HUDEP-2 (cell line): ENCODE measurements around the gene HELLS.
"Not testable (repeated sequence)": the region's sequence is repeated elsewhere in the genome, so short reads cannot be mapped to it uniquely, and the experiment has no call there.

Source experiments
- DNase-seq, 76 experiments: peaks; one replicate each; lab custom pipeline; 2025; ENCODE audit not compliant: unreplicated experiment in 76 of 76; lab: John Stamatoyannopoulos, UW

HELLS gene

DNA sequence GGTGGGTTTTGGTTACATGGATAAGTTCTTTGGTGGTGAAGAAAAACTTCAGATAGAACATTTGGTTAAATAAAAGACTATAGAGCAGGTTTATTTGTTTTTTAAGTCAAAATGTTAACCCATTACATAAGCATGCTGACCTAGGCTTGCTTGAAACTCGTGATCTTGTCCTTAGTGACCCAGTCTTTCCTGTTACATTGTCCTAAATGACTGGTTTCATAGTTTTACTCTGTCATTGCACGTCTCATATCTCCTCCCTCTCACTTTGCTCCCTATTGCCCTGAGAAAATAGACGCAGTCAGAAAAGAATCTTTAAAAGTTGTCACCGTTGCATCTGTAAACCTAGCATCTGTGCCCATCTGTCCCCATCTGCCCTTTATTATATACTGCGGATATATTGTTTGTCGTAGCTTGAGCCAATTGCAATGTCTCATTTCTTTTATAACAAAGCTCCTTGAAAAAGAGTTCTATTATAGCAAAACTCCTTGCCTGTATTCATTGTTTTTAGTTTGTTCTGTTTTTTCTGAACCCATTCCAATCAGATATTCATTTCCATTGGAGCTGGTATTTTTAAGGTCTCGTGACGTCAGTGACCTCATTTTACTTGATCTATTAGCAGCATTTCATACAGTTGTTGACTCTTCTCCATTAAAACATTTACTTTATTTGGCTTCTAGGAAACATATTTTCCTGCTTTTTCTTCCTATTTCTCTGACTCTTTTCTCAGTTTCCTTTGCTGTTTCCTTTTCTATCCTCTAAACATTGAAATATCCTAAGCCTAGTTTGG, 57.3 kb downstream of the HELLS start:
- DNase-seq, result no peak

DNA sequence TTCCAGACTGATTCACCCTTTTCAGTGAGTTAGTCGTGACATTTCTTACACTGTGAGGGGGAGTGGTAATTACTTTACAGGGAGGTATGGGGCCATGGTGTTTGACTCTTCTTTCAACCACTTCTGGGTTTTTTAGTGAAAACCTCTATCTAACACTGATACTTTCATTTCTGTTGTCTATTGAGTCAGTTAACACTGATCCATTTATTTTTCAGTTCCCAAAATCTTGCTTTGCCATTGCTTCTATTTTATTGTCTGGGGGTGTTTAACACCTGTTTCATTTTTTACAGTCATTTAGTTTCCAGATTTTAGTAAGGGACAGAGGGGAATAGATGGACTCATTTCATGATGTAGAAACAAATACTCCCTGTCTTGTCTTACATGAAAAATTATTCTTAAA, 61.5 kb downstream of the HELLS start:
- DNase-seq, result no peak

DNA sequence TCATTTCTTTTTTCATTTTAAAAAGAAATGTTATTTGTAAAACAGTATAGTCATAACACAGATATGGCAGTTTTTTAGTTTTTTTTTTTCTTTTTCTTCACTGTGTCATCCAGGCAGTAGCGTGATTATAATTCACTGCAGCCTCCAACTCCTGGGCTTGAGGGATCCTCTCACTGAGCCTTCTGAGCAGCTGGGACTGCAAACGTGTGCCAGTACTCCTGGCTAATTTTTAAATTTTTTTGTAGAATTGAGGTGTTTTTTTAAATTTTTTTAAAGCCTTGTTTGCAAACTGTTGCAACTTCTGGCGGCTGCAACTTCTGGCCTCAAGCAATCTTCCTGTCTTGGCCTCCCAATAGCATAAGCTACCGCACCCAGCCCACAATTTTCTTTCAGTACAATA, 63.0 kb downstream of the HELLS start:
- no peak for DNase-seq

DNA sequence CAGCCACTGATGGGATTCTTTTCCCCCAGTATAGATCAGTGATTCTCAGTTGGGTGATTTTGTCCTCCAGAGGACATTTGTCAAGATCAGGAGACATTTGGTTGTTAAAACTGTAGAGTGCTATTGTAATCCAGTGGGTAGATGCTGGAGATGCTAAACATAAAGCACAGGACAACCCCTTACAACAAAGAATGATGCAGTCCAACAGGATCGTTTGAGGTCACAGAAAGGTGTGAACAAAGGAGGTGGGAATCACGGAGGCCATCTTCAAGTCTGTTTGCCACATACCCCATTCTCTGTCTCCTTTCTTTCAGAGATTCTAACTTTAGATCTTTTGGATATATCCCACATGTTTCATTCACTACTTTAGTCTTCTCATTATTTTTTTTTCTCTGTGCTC, 69.0 kb downstream of the HELLS start:
- no peak for DNase-seq

DNA sequence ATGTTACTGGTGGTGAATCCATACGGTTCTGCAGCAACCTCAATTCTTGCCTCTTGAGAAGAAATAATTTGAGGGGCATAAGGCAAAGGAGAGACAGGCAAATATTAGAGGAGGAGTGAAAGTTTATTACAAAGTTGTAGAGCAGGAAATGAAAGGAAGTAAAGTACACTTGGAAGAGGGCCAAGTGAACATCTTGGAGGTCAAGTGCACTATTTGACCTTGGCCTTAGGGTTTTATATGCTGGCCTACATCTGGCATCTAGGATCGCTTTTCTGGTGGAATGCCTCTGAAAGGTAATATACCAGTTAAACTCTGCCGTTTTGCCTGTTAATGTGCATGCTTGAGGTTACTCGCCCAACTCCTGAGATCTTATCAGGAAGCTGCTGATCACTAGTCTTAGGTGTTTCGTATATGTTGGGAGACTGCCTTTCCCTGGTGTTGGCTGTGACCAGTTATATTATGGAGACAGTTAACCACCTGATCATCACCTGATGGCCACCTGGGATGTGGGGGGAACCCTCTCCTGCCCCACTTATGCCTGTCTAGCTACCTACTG, 71.9 kb downstream of the HELLS start:
- no peak for DNase-seq

DNA sequence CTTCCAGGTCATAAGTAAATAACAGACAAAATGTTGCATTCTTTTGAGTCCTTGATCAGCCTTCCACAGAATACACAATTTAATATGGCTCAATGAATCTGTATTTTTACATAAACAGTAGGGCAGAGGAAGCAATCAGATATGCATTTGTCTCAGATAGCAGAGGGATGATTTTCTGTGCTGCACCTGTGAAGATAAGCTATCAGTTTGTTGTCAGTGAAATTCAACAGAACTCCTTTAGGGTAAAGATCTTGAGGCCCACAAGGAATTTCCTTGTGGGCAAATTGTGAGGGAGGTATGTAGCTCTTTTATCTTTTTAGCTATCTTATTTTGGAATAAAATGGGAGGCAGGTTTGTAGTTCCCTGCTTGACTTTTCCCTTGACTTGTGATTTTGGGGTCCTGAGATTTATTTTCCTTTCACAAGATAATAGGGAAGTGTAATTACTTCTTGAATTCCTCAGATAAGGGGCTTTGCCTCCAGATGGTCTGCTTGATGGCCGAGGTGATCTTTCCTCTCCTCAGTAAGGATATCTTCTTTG, 77.1 kb downstream of the HELLS start:
- no peak for DNase-seq

DNA sequence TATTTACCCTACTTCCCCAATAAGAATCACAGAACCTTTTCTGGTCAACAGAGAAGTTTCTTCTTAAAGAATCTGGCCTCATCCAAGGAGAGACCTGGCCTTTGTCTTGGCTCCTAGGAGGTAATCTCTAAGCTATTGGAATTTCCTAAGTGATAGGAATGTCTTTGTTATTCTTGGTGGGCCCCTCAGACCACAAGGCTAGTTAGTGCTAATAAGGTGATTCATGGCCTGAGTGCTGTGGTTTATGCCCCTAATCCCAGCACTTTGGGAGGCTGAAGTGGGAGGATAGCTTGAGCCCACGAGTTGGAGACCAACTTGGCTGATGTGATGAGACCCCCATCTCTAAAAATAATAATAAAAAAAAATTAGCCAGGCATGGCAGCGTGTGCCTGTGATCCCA, 78.0 kb downstream of the HELLS start:
- no peak for DNase-seq

DNA sequence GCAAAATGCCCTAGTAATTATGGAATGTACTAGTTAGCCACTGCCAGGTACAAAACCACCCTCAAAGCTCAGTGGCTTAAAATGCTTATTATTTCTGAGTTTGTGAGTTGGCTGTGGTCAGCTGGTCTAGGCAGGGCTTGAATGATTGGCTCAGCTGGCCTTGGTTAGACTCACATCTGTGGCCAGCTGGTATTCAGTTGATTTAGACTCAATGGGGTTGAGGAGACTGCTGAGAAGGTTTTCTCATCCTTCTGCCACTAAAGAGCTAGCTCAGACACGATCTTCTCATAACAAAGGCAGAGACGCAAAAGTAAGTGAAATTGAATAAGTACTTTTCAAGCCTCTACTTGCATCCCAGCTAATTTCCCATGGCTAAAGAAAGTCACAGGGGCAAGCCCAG, 80.9 kb downstream of the HELLS start:
- DNase-seq, result no peak

DNA sequence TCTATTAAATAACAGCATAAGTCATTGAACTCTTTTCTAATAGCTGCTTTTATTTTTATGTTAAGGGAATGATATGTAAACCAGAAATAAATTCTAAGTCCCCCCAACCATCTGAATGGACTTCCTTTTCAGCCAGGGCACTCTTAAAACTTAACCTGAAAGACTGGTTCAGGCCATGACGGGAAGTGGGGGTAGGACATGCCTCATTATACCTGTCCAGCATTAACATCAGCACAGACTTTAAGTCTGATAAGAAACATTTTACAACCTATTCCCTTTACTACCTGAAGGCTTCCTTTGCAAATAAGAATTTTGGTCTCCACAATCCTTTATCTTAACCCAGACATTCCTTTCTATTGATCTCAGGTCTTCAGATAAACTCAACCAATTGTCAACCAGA, 81.9 kb downstream of the HELLS start:
- DNase-seq, result no peak

DNA sequence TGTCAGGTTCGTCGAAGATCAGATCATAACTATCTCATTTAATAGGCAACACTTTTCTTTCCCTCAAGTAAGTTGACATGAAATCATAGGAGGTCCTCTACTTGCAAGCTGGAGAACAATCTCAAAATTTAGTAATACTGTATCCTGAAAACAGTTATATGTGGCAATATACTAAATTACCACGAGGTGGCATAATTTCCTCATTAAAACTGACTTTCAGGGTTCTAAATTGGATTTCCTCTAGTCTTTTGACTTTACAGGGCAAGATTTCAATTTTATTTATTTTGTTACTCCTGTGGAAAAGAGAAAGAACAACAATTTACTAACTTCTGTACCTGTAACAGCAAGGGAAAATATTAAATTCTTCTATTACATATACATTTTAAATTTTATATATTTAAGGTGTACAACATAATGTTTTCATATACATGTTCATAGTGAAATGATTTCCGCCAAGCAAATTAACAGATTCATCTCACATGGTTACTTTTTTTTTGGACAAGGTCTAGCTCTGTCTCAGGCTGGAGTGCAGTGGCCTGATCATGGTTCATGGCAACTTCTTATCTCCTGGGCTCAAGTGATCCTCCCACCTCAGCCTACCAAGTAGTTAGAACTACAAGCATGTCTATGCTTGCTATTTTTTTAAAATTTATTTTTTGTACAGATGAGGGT, 84.6 kb downstream of the HELLS start:
- DNase-seq, result peak in 17 of 76 experiments; percentile 1 to 29 (median 11)

DNA sequence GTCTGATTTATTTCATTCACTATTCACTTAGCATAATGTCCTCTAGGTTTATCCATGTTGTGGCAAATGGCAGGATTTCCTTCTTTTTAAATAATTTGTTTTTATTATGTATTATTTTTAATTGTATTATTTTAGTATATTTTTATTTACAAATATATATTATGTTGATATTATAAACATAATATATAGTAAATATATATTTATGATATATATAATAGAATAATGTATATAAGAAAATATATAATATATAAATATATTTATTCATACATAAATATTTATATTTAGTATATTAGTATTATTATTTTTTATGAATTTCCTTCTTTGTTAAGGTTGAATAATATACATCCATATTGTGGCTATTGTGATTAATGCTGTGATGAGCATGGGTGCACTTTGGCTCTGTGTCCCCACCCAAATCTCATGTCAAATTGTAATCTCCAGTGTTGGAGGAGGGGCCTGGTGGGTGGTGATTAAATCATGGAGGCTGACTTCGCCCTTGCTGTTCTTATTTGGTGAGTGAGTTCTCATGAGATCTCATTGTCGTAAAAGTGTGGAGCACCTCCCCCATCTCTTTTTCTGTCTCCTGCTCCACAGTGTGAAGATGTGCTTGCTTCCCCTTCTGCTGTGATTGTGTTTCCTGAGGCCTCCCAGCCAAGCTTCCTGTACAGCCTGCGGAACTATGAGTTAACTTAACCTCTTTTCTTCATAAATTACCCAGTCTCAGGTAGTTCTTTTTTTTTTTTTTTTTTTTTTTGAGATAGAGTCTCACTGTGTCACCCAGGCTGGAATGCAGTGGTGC, 85.7 kb downstream of the HELLS start:
- no peak for DNase-seq

DNA sequence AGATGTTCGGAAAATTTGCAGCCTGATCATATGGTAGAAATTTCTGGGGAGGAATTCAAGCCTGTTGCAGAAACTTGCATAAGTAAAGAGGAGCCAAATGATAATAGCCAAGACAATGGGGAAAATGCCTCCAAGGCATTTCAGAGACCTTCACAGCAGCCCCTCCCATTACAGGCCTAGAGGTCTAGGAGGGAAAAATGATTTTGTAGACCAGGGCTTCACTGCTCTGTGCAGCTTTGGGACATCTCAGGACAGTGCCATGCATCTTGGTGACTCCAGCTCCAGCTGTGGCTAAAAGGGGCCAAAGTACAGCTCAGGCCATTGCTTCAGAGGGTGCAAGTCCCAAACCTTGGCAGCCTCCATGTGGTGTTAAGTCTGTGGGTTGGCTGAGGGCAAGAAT, 87.4 kb downstream of the HELLS start:
- no peak for DNase-seq

DNA sequence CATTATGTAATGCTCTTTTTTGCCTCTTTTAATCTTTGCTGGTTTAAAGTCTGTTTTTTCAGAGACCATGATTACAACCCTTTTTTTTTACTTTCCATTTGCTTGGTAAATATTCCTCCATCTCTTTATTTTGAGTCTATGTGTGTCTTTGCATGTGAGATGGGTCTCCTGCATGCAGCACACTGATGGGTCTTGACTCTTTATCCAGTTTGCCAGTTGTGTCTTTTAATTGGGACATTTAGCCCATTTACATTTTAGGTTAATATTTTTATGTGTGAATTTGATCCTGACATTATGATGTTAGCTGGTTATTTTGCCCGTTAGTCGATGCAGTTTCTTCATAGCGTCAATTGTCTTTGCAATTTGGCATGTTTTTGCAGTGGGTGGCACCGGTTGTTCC, 92.5 kb downstream of the HELLS start:
- not testable (repeated sequence) for DNase-seq

DNA sequence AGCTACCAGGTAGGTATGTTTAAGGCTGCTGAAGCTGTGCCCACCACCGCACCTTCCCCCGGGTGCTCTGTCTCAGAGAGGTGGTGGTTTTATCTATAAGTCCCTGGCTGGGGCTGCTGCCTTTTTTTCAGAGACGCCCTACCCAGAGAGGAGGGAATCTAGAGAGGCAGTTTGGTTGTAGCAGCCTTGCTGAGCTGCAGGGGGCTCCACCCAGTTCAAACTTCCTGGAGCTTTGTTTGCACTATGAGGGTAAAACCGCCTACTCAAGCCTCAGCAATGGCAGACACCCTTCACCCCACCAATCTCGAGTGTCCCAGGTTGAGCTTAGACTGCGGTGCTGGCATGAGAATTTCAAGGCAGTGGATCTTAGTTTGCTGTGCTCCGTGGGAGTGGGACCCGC, 94.3 kb downstream of the HELLS start:
- no peak for DNase-seq

DNA sequence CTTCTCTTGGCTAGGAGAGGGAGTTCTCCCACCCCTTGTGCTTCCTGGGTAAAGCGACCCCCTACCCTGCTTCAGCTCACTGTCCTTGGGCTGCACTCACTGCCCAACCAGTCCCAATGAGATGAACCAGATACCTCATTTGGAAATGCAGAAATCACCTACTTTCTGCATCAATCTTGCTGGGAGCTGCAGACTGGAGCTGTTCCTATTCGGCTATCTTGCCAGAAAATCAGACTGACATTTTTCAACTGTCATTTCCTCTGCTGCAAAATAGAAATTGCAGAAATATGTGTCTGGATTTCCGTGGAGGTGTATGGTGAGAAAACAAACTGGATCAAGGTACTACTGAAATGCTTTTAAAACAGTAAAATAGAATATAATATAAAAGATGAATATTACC, 95.0 kb downstream of the HELLS start:
- no peak for DNase-seq

DNA sequence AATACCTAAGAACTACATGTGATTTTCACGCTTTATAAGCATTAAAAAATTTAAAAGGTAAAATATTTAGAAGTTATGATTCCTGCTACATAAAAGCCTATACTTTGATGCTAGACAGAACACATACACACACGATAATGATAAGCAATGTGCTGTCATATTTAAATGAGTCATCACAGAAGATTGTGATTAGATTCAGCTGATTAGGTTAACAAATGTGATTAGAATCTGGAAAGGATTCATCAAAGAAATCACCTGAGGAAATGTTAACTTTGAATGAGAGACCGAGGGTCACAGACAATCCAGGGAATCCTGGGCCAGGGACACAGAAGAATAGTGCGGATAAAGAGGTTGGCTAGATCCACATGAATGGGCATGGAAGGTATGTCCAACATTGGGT, 95.9 kb downstream of the HELLS start:
- no peak for DNase-seq

DNA sequence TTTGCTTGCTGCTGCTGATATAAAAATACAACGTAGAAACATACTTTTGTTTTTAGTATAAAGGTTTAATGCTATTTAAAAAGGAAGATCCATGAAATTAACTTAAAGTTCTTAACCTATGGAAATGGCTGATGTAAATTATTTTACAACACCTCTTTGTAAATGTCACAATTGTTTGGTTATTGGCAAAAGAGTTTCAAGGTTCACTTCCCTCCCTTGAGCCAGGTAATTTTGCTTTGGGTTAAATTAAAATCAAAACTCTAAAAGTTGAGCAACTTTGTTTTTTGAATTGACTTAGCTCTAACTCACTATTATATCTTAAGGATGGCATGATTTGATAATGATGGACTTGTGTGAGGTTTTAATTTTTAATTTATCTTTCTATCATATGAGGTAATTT, 98.8 kb downstream of the HELLS start:
- DNase-seq, result no peak

DNA sequence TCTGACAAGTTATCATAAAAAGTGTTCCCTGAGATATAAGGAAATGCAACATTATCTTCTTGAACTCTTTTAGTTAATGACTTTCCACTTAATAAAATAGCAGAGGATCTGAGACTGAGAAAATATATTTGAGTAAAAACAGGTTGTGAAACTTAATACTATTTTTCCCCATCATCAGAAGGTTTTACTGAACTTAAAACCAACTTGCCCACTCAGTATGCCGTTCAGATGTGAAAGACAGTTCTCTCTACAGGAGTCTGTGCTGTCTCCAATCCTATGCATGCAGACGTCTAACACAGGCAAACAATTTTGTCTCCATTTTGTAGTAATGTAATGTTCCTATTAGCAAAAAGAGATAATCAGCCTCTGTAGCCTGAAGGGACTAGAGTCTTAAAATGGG, 99.7 kb downstream of the HELLS start:
- no peak for DNase-seq
